ENCODE results near the gene ENO2. TPM values are rescaled to one million over a fixed set of nuclear protein-coding genes. Genes with fewer than 3 reads are reported as not detected.
A peak's percentile ranks its signal among the peaks of the same experiment; 100 is the strongest.

The ENO2 gene
- total RNA-seq, 1 donor from 2014 or later: 169 TPM

Small RNA genes within 50 kb of the gene (small RNA-seq; reads per million reads assigned to genes)
- 0.15 reads per million for gene MIR141
- 0.08 reads per million for gene MIR200C
- gene RNU7-1: not detected
- gene SCARNA12: 1.6 reads per million, percentile 77 among the genes with 10 or more reads in this experiment

Other genes with a start within 250 kb of the ENO2 start
- 12.2 TPM for gene ZNF384, start 225.2 kb upstream of the ENO2 start, total RNA-seq
- 1.2 TPM for gene PIANP, start 213.8 kb upstream of the ENO2 start, total RNA-seq
- gene COPS7A, start 190.5 kb upstream of the ENO2 start, total RNA-seq: 24.5 TPM
- 77.9 TPM for gene MLF2, start 161.4 kb upstream of the ENO2 start, total RNA-seq
- gene PTMS, start 148.2 kb upstream of the ENO2 start, total RNA-seq: 47.7 TPM
- under 0.01 TPM for gene LAG3, start 142.1 kb upstream of the ENO2 start, total RNA-seq
- gene CD4, start 125.1 kb upstream of the ENO2 start, total RNA-seq: 2.0 TPM
- gene GPR162, start 92.8 kb upstream of the ENO2 start, total RNA-seq: 81.1 TPM
- 11.0 TPM for gene P3H3, start 86.2 kb upstream of the ENO2 start, total RNA-seq
- gene GNB3, start 73.7 kb upstream of the ENO2 start, total RNA-seq: 1.2 TPM
- 2.9 TPM for gene CDCA3, start 63.3 kb upstream of the ENO2 start, total RNA-seq
- 77.5 TPM for gene USP5, start 62.4 kb upstream of the ENO2 start, total RNA-seq
- 293 TPM for gene TPI1, start 47.0 kb upstream of the ENO2 start, total RNA-seq
- 1.6 TPM for gene SPSB2, start 41.3 kb upstream of the ENO2 start, total RNA-seq
- 6.5 TPM for gene LRRC23, start 9.8 kb upstream of the ENO2 start, total RNA-seq
- gene ATN1, start 13.4 kb downstream of the ENO2 start, total RNA-seq: 11.8 TPM
- not detected for gene RNU7-1, start 29.2 kb downstream of the ENO2 start, total RNA-seq
- gene C12orf57, start 29.4 kb downstream of the ENO2 start, total RNA-seq: 322 TPM
- 1.6 TPM for gene PTPN6, start 36.8 kb downstream of the ENO2 start, total RNA-seq
- gene PHB2, start 56.1 kb downstream of the ENO2 start, total RNA-seq: 175 TPM
- gene EMG1, start 56.3 kb downstream of the ENO2 start, total RNA-seq: 22.4 TPM
- gene LPCAT3, start 103.9 kb downstream of the ENO2 start, total RNA-seq: 6.5 TPM
- 6.5 TPM for gene C1S, start 146.1 kb downstream of the ENO2 start, total RNA-seq
- 3.7 TPM for gene C1R, start 177.9 kb downstream of the ENO2 start, total RNA-seq
- gene C1RL, start 194.6 kb downstream of the ENO2 start, total RNA-seq: 2.0 TPM
- gene RBP5, start 214.3 kb downstream of the ENO2 start, total RNA-seq: not detected
- gene CLSTN3, start 215.8 kb downstream of the ENO2 start, total RNA-seq: 75.0 TPM

All from frontal cortex (tissue), 1 donor.